Testis (tissue), 3 donors: ENCODE results near the gene MAPK11. TPM values are rescaled to one million over a fixed set of nuclear protein-coding genes. Genes with fewer than 3 reads are reported as not detected.
A peak's percentile ranks its signal among the peaks of the same experiment; 100 is the strongest.

Experiments used
- DNase-seq: peaks from one replicate; pipeline ENCODE4 v3.0.0-alpha.2; 2019
- H3K27ac ChIP-seq, 2 donors: fragments of 200-600 bp; sonication (generic); one replicate each; pipeline ENCODE4 v1.5.1; 2019
- H3K27me3 ChIP-seq: fragments of 200-600 bp; sonication (generic); one replicate; pipeline ENCODE4 v1.5.1; 2019
- H3K36me3 ChIP-seq: fragments of 200-600 bp; sonication (generic); one replicate; pipeline ENCODE4 v1.5.1; 2017; ENCODE audit warnings: low read depth; ENCODE audit errors: missing control alignments
- H3K4me1 ChIP-seq: fragments of 200-600 bp; sonication (generic); one replicate; pipeline ENCODE4 v1.5.1; 2019
- H3K4me3 ChIP-seq, 2 donors: fragments of 200-600 bp; sonication (generic); one replicate each; pipeline ENCODE4 v1.5.1; 2017 to 2019
- H3K9me3 ChIP-seq: fragments of 200-600 bp; sonication (generic); one replicate; pipeline ENCODE4 v1.5.1; 2017
- POLR2A ChIP-seq: fragments of 450-650 bp; IDR thresholded peaks from one replicate; pipeline ENCODE4 v1.6.1; 2017; ENCODE audit warnings: antibody characterized with exemption, mild to moderate bottlenecking, moderate library complexity
- WGBS, 2 donors: methylation state at CpG; one replicate each; pipeline ENCODE4 v1.1.5; 2018; 5-methylcytosine and 5-hydroxymethylcytosine counted together
- intact Hi-C: fragments of 100-400 bp; cut with DNase I; formaldehyde crosslinking; loops from one replicate; pipeline ENCODE4 v1.15.1; 2023; ENCODE audit warnings: low total_unique reads
- polyA plus RNA-seq: library from polyadenylated mRNA; stranded (reverse); fragments of 350-450 nt; fragmentation: Illumina TruSeq; extraction: RNeasy Lipid Tissue Mini Kit (QIAGEN cat#74804); gene quantifications from one replicate; pipeline ENCODE4 v1.2.3, GENCODE V29; 2014; ENCODE audit warnings: low read depth, low replicate concordance; ENCODE audit not compliant: insufficient read depth
- total RNA-seq, 2 donors: library from RNA; depleted of rRNA; stranded (reverse); fragments of >200 nt; gene quantifications; one replicate each; pipeline ENCODE4 v1.2.3, GENCODE V29; 2016
- TF ChIP-seq, protein P1 (sequence below), 3 experiments: fragments of 450-650 bp in 2 of 3; fragments of 200-600 bp in 1 of 3; sonication (generic) in 1 of 3; IDR thresholded peaks; one replicate each; pipeline ENCODE4 v1.5.1; 2016 to 2019; ENCODE audit warnings: antibody characterized with exemption in 3 of 3, mild to moderate bottlenecking in 2 of 3, moderate library complexity in 1 of 3

Gene MAPK11
- total and polyA plus RNA-seq, 3 donors from 2014 or later = 6.4 to 10.7 (median 8.3) TPM

DNA sequence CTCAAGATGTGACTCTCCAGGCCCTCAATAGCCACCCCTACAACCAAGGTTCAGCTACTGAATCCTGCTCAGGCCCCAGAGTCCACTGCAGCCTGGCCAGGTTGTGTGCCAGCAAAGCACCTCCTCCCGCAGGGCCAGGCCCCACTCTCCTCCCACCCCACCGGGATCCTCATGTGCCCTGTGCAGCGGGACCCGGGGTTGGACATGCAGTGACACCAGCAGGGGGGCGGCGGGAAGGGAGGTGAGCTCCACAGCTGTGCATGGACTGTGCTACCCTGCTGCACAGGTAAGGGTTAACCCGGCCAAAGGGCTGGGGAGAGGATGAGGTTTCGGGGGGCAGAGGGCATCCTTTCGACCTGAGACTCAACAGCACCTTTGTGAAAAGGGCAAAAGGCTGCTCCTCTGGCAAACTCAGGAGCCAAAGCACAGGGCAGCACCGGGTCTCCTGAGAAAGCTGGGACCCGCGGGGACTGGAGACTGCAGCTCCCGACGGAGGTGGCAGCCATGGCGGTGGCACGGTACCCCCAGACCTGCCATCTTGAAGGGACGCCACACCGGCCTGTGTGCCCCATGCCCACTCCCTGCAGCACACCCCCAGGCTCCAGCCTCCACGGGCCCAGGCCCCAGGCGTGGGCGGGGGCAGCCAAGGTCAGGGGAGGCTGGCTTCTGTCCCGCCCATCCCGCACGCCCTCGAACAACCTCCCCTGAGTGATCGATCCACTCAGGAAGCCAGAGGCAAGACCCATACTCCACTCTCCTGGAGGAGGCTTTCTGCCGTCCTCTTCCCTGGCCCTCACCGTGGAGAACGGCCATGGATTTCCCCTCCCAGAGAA, 26.7 kb upstream of the MAPK11 start:
- TF ChIP-seq, protein P1, sequence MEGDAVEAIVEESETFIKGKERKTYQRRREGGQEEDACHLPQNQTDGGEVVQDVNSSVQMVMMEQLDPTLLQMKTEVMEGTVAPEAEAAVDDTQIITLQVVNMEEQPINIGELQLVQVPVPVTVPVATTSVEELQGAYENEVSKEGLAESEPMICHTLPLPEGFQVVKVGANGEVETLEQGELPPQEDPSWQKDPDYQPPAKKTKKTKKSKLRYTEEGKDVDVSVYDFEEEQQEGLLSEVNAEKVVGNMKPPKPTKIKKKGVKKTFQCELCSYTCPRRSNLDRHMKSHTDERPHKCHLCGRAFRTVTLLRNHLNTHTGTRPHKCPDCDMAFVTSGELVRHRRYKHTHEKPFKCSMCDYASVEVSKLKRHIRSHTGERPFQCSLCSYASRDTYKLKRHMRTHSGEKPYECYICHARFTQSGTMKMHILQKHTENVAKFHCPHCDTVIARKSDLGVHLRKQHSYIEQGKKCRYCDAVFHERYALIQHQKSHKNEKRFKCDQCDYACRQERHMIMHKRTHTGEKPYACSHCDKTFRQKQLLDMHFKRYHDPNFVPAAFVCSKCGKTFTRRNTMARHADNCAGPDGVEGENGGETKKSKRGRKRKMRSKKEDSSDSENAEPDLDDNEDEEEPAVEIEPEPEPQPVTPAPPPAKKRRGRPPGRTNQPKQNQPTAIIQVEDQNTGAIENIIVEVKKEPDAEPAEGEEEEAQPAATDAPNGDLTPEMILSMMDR (IDR thresholded peaks at IDR 0.05) = no peak
- no peak for DNase-seq
- H3K27ac ChIP-seq = no peak overlapping the region
- no peaks in the 10 kb centered on the region for H3K9me3 ChIP-seq
- peaks cover 78% of the 10 kb centered on the region for H3K4me1 ChIP-seq
- no peaks in the 10 kb centered on the region for H3K36me3 ChIP-seq
- 57 to 69% methylated on average over 18 to 29 of the region's 29 CpGs for WGBS, 2 donors
- no peaks in the 10 kb centered on the region for H3K27me3 ChIP-seq
- H3K4me3 ChIP-seq = no peak overlapping the region
- intact Hi-C loops = no loop called here

DNA sequence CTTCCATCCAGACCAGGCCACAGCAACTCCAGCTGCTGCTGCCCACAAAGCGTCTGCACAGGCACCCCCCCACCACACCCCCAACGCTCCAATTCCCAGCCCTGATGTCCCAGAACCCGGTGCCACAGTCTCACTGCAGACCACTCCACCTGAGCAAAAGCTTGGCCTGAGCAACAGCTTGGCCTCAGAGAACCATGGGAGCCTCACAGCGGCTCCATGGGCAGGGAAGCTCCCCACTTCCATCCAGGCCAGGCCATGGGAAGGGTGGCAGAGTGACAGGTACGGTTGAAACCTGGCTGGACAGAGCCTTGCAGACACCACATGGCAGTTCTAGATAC, 24.1 kb upstream of the MAPK11 start:
- Histone ChIP-seq H3K27me3 (no peaks in the 10 kb centered on the region), H3K4me1 (peaks cover 61% of the 10 kb centered on the region), H3K27ac (peak overlapping the region; percentile 59 to 72), H3K9me3 (no peaks in the 10 kb centered on the region), H3K36me3 (no peaks in the 10 kb centered on the region), H3K4me3 (no peak overlapping the region)
- DNase-seq = no peak
- TF ChIP-seq, protein P1 (IDR thresholded peaks at IDR 0.05) = no peak
- TF ChIP-seq POLR2A = no peak
- intact Hi-C loops = no loop called here
- WGBS, 2 donors = 58% methylated on average over 5 of the region's 5 CpGs; no CpG with 5 or more reads in 1 of the 2 donors

DNA sequence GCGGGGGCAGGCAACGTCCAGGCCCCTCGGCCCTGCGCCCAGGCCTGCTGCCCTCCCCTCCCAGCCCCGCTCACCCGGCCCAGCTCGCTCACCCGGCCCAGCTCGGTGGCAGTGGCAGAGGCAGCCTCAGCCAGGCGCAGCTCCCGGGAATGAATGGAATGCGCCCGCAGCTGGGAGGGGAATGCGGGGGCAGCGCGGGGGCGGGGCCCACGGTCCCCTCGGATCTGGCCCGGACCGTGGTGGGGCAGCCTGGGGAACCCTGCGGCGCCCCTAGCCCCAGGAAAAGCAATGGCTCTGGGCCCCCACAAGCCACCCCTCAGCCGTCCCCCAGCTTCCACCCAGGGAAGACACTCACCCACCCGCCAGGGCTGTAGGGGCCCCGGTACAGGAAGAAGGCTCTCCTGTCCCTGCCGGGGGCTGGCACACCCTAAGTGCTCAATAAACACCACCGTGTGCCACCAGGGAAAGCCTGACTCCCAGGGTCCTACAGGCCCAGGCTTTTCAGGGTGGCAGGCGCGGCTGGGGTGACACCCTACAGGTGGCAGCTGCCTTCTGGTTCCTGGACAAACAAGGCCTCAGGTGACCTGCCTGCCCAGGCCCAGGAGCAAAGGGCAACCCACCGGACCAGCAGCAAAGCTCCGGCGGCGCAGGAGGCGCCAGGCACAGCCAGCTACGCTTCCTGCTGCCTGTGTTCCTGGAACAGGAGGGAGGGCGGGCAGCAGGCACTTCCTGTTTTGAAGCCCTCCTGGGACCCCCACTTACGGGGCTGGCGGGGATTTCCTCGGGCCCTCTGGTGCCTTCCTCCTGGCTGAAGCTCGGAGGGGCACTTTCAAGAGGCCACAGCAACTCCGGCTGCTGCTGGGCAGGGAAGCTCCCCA, 23.5 kb upstream of the MAPK11 start:
- Histone ChIP-seq H3K4me3 (no peak overlapping the region), H3K9me3 (no peaks in the 10 kb centered on the region), H3K27me3 (no peaks in the 10 kb centered on the region), H3K36me3 (no peaks in the 10 kb centered on the region), H3K27ac (peak overlapping the region; percentile 59 to 72), H3K4me1 (peaks cover 56% of the 10 kb centered on the region)
- peak; percentile 63 for DNase-seq
- 36% methylated on average over 39 of the region's 42 CpGs; no CpG with 5 or more reads in 1 of the 2 donors for WGBS, 2 donors
- TF ChIP-seq POLR2A = no peak
- intact Hi-C loops = no loop called here

DNA sequence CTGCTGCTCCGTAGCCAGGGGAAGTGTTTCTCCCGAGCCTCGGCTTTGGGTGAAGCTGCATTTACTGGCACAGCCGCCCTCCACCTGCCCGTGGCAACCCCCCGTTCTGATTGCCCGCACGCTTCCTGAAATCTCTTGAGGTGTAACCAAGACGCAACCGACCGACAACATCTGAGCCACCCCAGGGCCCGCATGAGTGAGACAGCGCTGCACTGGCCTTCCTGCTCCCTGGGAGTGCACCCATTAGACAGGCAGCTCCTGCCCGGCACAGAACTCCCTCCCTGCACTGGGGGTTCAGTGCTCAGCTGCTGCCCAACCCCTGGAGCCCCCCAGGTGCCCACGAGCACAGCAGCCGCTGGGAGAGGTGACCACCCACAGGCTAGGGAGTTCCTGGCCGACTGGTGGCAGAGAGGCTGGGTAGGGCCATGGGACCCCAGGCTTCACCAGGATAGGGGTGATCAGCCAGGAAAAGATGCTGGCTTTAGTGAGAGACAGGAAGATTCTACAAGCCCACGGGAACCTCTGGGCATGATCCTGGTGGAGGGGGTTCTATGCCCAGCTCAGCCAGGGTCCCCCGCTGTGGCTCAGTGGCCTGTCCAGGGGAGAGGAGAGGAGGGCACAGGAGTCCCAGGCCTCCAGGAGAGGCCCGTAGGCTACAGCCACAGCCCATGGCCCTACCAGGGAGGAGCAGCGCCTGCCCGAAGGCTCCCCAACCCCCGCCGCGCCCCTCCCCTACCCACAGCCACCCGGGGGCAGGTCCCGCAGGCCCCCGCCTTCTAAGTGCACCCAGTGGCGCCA, 22.7 kb upstream of the MAPK11 start:
- TF ChIP-seq, protein P1 (IDR thresholded peaks at IDR 0.05) = no peak
- TF ChIP-seq POLR2A = no peak
- 58 to 72% methylated on average over 7 to 29 of the region's 29 CpGs for WGBS, 2 donors

More for the DNA sequence above, 22.7 kb upstream of the MAPK11 start:
- Histone ChIP-seq H3K27ac (peak overlapping the region; percentile 59 to 72), H3K36me3 (no peaks in the 10 kb centered on the region), H3K4me1 (peaks cover 47% of the 10 kb centered on the region), H3K4me3 (no peak overlapping the region), H3K9me3 (no peaks in the 10 kb centered on the region), H3K27me3 (no peaks in the 10 kb centered on the region)
- DNase-seq = no peak
- intact Hi-C loops = no loop called here
